SIG-M5 treated with dmso at 0.1 percent for 504 hours (cell line): ENCODE data around the gene E2F2.
"Not testable (repeated sequence)": the region's sequence is repeated elsewhere in the genome, so short reads cannot be mapped to it uniquely, and the experiment has no call there.

ENCODE experiments used
- DNase-seq: peaks from one replicate; lab custom pipeline; 2025; ENCODE audit not compliant: unreplicated experiment; lab: John Stamatoyannopoulos, UW

The E2F2 gene

DNA sequence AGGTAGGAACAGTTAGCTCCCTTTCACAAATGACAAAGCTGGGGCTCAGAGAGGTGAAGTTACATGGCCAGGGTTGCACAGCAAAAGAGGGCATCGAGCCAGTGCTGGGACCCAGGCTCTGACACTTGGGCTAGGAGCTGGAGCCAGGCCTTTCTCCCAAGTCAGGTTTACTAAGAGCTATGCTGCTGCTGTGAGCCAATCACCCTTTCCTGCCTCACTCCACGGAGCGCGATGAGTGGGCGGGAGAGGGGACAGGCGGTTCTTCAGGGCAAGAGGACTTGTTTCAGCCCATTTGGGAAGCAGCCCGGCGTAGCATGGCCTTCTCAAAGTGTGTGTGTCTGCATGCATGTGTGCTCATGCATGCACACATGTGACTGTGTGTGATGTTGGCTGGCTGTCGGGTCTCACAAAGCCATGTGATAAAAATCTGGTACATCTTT is 17.7 kb upstream of the E2F2 start:
- DNase-seq, result no peak

- DNase-seq, result no peak
Measured at GRCh38 chr1:23546897-23547584, 16.0 kb upstream of the E2F2 start.

DNA sequence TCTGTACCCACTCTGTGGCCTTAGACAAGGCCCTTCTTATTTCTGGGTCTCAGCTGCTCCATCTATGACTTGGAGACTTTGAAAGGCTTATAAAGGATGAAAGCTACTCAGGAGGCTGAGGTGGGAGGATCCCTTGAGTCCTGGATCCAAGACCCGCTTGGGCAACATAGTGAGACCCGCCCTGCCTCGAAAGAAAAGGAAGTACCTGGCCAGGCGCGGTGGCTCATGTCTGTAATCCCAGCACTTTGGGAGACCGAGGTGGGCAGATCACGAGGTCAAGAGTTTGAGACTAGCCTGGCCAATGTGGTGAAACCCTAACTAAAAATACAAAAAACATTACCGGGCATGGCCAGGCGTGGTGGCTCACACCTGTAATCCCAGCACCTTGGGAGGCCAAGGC is 14.8 kb upstream of the E2F2 start:
- no peak for DNase-seq

- peak; percentile 58 for DNase-seq
Measured at GRCh38 chr1:23544444-23545389, 13.7 kb upstream of the E2F2 start.

- DNase-seq, result no peak
Measured at GRCh38 chr1:23543707-23544443, 12.8 kb upstream of the E2F2 start.

DNA sequence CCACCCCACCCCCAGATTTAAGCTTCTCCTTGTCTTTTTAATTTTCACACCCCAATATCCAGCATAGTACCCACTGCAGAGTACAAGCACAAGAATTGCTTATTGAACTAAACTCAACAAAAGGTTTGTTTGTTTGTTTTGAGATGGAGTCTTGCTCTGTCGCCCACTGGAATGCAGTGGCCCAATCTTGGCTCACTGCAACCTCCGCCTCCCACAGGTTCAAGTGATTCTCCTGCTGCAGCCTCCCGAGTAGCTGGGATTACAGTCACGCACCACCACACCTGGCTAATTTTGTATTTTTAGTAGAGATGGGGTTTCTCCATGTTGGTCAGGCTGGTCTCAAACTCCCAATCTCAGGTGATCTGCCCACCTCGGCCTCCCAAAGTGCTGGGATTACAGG is 11.9 kb upstream of the E2F2 start:
- DNase-seq, result not testable (repeated sequence)

DNA sequence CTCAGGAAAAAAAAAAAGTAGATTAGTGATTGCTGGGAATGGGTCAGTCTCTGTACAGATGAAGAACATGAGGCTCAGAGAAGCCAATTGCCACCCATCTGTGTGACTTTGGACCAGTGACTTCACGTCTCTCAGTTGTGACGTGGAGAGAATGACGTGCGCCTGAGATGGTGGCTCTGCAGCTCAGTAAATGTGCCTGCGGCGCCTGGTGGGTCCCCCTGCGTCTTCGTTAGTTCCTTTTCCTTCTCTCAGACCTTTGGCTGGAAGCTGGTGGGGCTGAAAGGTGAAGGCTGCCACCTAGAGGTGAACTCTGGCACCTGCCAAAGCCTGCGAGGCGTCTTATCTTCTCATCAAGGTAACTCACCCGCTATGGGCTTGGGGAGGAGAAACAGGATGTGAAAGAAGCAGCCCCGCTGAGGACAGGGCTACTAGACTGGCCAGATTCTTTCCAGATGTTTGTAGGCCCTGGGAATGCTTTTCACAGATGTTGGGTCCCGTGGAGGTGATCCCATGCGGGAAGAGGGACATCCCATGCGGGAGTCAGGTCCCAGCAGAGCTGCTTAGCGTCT is 8.7 kb upstream of the E2F2 start:
- DNase-seq, result peak; percentile 93

DNA sequence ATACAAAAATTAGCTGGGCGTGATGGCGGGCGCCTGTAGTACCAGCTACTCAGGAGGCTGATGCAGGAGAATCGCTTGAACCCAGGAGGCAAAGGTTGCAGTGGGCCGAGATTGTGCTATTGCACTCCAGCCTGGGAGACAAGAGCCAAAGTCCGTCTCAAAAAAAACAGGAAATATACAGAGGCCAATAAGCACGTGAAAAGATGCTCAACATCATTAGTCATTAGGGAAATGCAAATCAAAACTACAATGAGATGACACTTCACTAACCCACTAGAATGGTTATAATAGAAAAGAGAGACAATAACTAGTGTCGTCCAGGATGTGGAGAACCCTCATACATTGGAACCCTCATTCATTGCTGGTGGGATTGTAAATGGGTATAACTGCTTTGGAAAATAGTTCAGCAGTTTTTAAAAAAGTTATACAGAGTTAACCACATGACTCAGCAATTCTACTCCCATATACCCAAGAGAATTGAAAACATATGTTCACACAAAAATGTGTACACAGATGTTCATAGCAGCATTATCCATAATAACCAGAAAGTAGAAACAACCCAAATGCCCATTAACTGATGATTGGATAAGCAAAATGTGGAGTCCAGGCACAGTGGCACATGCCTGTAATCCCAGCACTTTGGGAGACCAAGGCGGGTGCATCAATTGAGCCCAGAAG is 6.4 kb upstream of the E2F2 start:
- DNase-seq, result no peak

- peak; percentile 89 for DNase-seq
Measured at GRCh38 chr1:23533246-23534023, 2.4 kb upstream of the E2F2 start.

GRCh38 chr1:23531562-23532094 is 595 bp upstream of the E2F2 start:
- no peak for DNase-seq

DNA sequence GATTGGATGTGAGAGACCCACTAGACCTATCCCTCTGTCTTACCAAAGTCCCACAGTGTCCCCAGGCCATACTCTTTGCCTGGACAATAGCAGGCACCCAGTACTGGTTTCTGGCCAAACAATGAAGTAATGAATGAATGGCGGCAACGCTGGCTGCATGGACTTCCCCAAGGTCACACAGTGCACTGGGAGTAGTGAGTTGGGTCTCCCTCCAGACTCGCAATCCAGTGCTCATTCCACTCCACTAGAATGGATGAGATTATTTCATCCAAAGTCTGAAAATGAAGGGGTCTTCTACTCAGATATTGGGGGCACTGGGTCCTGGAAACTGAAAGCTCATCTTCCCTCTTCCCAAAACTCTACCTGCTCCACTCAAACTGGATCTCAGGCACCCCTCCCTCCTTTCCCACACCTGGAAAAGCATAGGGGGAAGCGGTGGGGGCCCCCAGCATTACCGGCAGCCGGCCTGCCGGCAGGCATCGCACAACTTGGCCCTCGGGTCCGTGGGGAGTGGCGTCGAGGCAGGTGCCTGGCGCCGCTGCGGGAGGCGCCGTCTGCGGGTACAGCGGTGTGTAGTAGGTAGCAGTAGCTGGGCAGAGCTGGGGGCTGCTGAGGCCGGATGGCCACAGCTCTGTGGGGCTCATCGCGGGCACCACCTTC is 816 bp downstream of the E2F2 start:
- no peak for DNase-seq

DNA sequence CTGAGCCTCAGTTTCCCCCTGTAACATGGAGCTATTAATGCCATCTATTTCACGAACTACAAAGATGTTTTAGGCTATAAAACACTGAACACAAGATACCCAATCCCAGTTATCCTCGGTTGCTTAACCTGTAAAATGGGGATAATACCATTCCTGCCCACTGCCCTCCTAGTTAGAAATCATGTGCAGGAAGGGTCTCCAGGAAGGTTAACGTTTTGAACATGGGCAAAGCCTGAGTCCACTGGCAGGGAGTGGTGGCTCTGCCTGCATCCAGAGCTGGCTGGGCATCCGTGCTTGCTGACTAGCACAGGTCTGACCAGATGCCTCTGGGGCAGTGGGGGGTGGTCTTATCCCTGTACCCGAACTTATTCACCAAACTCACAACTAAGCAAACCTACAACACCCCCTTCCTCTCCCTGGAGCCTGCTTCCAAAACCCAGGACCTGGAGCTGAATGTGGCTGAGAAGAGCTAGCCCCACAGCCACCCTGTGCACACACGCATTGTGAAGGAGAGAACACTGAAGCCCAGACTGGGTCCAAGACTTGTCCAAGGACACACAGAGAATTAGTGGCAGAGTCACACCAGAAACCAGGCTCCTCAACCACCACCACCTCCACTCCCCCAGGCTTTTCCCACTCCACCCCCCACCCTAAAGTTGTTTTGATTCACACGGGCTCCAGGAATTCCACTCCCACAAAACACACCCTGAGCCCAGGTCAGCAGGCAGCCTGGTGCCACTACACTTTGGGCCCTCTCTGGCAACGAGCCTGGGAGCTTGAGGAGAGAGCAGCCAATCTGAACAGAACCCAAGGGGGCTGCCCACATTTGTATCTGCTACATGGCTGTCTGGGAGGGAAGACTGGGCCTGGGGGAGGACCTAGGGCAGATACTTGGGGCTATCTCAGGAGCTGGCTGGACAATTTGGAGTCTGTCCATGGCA is 1.6 kb downstream of the E2F2 start:
- no peak for DNase-seq

DNA sequence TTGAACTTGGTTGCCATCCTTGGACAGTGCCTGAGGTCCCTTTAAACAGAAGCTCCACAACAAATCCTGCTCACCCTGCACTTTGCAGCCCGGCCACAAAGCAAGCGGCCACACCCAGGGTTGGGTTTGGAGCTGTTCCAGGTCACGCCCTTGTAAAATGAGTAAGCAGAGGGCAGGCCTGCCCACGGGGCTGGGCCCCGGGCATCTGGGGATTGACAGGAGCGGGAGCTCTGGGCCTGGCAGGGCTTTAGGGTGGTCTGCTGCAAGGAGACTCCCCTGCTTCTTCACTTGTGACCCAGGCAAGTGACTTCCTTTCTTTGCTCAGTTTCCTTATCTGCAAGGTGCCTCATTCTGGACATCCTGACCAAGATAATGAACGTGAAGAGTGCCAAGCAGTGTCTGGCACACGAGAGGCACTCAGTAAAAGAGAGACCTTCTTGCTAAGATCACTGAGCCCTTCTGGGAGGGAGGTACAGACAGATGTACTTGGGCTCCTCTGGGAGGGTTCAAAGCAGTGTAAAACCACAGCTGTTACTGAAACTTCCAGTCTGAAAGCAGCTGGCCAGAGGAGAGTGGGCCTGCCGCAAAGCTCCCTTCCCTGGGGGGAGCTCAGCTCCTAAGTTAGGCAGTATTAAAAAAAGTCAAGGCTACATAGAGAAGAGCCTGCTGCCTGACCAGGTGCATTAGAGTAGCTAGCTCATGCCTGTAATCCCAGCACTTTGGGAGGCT is 2.6 kb downstream of the E2F2 start:
- peak; percentile 78 for DNase-seq

DNA sequence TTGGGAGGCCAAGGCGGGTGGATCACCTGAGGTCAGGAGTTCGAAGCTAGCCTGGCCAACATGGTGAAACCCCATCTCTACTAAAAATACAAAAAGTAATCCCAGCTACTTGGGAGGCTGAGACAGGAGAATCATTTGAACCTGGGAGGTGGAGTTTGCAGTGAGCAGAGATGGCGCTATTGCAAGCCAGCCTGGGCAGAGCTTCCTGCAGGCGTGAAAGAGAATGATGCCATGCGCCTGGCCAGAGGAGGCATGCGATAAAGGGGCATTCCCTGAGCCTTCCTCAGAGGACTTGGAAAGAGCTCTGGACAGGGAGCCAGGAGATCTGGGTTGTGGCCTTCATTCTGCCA is 3.2 kb downstream of the E2F2 start:
- DNase-seq, result no peak

DNA sequence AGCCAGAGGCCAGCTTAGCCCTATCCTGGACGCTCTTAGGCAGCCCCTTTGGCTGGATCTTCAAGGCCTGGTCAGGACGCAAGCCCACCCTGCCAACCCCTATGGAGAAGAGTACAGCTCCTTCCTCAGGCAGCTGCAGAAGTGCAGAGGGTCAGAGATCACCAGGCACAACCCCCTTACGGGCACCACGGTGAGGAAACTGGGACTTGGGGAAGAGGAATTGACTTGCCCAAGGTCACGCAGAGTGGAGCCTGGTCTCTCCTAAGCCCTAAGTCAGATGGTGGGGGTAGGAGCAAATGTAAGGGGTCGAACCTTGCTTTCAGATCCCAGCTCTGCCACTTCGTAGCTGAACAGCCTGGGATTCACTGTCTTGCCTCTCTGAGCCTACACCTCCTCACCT is 3.7 kb downstream of the E2F2 start:
- no peak for DNase-seq

- DNase-seq, result no peak
Measured at GRCh38 chr1:23526329-23527041, 4.5 kb downstream of the E2F2 start.
